ENCODE data around the gene NCOR2.

GRCh38 chr12:124536641-124537040 lies 30.8 kb downstream of the NCOR2 start:
- TF ChIP-seq CTCF (IDR thresholded peaks at IDR 0.05) (no peak), EZH2 (IDR thresholded peaks at IDR 0.05; ENCODE audit: borderline replicate concordance, insufficient read depth, low read depth, low read length, poor library complexity, severe bottlenecking) (no peak)

Data from B cell (primary cell).